Neural cell (in vitro differentiated cells): ENCODE data around the gene EAPP. TPM values are rescaled to one million over a fixed set of nuclear protein-coding genes. Genes with fewer than 3 reads are reported as not detected.
"Not testable (repeated sequence)": the region's sequence is repeated elsewhere in the genome, so short reads cannot be mapped to it uniquely, and the experiment has no call there.

ENCODE experiments used
- H2AFZ ChIP-seq: fragments of 200-600, 300-800 bp; sonication (generic), shearing (Covaris generic); 2 replicates; pipeline ENCODE4 v1.6.0; 2014; ENCODE audit warnings: low read depth, mild to moderate bottlenecking, antibody characterized with exemption, low read length, moderate library complexity
- H3F3A ChIP-seq: fragments of 200-600 bp; shearing (Covaris generic); 2 replicates; pipeline ENCODE4 v1.6.1; 2016; ENCODE audit warnings: mild to moderate bottlenecking, moderate library complexity, mixed read lengths, antibody characterized with exemption, low read length; ENCODE audit not compliant: insufficient read depth, poor library complexity, severe bottlenecking
- H3K27ac ChIP-seq: fragments of 200-600, 300-800 bp; sonication (generic), shearing (Covaris generic); 2 replicates; pipeline ENCODE4 v1.5.1; 2014; ENCODE audit warnings: mild to moderate bottlenecking, low read length, moderate library complexity
- H3K27me3 ChIP-seq: fragments of 300-800, 200-600 bp; sonication (generic), shearing (Covaris generic); 2 replicates; pipeline ENCODE4 v1.6.0; 2014; ENCODE audit warnings: mild to moderate bottlenecking, low read depth, low read length, moderate library complexity; ENCODE audit not compliant: insufficient read depth
- H3K36me3 ChIP-seq: fragments of 300-800, 200-600 bp; sonication (generic), shearing (Covaris generic); 2 replicates; pipeline ENCODE4 v1.5.1; 2014; ENCODE audit warnings: mild to moderate bottlenecking, antibody characterized with exemption, low read length, moderate library complexity; ENCODE audit not compliant: insufficient read depth
- H3K4me2 ChIP-seq: fragments of 300-800, 200-600 bp; sonication (generic), shearing (Covaris generic); 2 replicates; pipeline ENCODE4 v1.6.0; 2014; ENCODE audit warnings: mild to moderate bottlenecking, low read length
- H3K4me3 ChIP-seq: fragments of 300-800, 200-600 bp; sonication (generic), shearing (Covaris generic); 2 replicates; pipeline ENCODE4 v1.5.1; 2014; ENCODE audit warnings: mild to moderate bottlenecking, low read length, moderate library complexity
- H3K79me2 ChIP-seq: fragments of 200-600 bp; shearing (Covaris generic); replicated peaks from 2 replicates; pipeline ENCODE4 v1.6.0; 2014; ENCODE audit warnings: mild to moderate bottlenecking, low read length, moderate library complexity; ENCODE audit not compliant: insufficient read depth
- H3K9ac ChIP-seq: fragments of 300-800, 200-600 bp; sonication (generic), shearing (Covaris generic); 2 replicates; pipeline ENCODE4 v1.6.1; 2016; ENCODE audit warnings: mild to moderate bottlenecking, low read length, mixed read lengths
- H3K9me2 ChIP-seq: fragments of 200-600 bp; shearing (Covaris generic); 2 replicates; pipeline ENCODE4 v1.6.1; 2016; ENCODE audit warnings: mild to moderate bottlenecking, low read length, mixed read lengths; ENCODE audit not compliant: insufficient read depth
- H3K9me3 ChIP-seq: fragments of 200-600, 300-800 bp; sonication (generic), shearing (Covaris generic); 2 replicates; pipeline ENCODE4 v1.6.1; 2016; ENCODE audit warnings: mild to moderate bottlenecking, mixed run types, low read length, moderate library complexity, mixed read lengths
- H4K20me1 ChIP-seq: fragments of 200-600 bp; shearing (Covaris generic); 2 replicates; pipeline ENCODE4 v1.6.1; 2016; ENCODE audit warnings: mild to moderate bottlenecking, mixed run types; ENCODE audit not compliant: insufficient read depth
- EP300 ChIP-seq: fragments of 450-650 bp; conservative IDR thresholded peaks from 2 replicates; pipeline ENCODE4 v1.6.1; 2014; ENCODE audit warnings: antibody characterized with exemption, mild to moderate bottlenecking, moderate library complexity; ENCODE audit not compliant: poor library complexity, severe bottlenecking
- EZH2 ChIP-seq: fragments of 200-600, 300-800 bp; shearing (Covaris generic), sonication (generic); IDR thresholded peaks from 2 replicates; pipeline ENCODE4 v1.6.1; 2014; ENCODE audit warnings: antibody characterized with exemption, low read length, borderline replicate concordance, mild to moderate bottlenecking; ENCODE audit not compliant: insufficient read depth, poor library complexity, severe bottlenecking
- MXI1 ChIP-seq: fragments of 450-650 bp; conservative IDR thresholded peaks from 2 replicates; pipeline ENCODE4 v1.6.1; 2014; ENCODE audit warnings: antibody characterized with exemption, mild to moderate bottlenecking; ENCODE audit not compliant: poor library complexity, severe bottlenecking
- POLR2AphosphoS5 ChIP-seq: IDR thresholded peaks from 2 replicates; pipeline ENCODE4 v1.6.1; 2012
- RAD21 ChIP-seq: fragments of 450-650 bp; conservative IDR thresholded peaks from 2 replicates; pipeline ENCODE4 v1.6.1; 2014; ENCODE audit warnings: antibody characterized with exemption, mild to moderate bottlenecking, moderate library complexity
- SMC3 ChIP-seq: fragments of 450-650 bp; conservative IDR thresholded peaks from 2 replicates; pipeline ENCODE4 v1.6.1; 2014; ENCODE audit warnings: antibody characterized with exemption, mild to moderate bottlenecking, moderate library complexity; ENCODE audit not compliant: poor library complexity
- TAF1 ChIP-seq: IDR thresholded peaks from 2 replicates; pipeline ENCODE4 v1.6.1; 2012; ENCODE audit warnings: low read depth
- polyA plus RNA-seq: library from polyadenylated mRNA; depleted of rRNA; stranded (reverse); fragments of >200 nt; gene quantifications from 2 replicates; pipeline ENCODE4 v1.2.3, GENCODE V29; 2014
- TF ChIP-seq, protein P1 (sequence below): fragments of 450-650 bp; IDR thresholded peaks from 2 replicates; pipeline ENCODE4 v1.5.1; 2014; ENCODE audit warnings: antibody characterized with exemption, mild to moderate bottlenecking, moderate library complexity; ENCODE audit not compliant: poor library complexity, severe bottlenecking
- TF ChIP-seq, protein P2 (sequence below): IDR thresholded peaks from 2 replicates; pipeline ENCODE4 v1.6.1; 2012; ENCODE audit warnings: borderline replicate concordance

Gene EAPP
- polyA plus RNA-seq, 1 donor from 2014 or later, result 112 TPM

DNA sequence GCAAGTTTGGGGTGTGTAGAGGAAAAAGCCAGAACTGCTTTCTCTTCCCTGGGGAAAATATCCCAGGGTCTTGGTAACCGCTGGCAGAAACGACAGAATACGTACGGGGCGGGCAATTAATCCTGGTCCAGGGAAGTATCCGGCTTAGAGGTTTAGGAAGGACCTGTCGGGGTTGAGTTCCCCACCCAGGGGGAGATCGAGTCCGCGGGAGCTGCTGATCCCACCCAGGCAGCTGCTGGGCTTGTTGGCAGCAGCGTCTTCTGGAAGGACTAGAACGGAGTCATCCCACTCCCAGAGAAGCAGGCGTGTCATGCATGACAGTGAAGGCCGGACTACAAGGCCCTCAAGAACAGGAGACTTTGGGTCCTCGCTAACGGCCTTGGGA, 7.6 kb upstream of the EAPP start:
- not testable (repeated sequence) for H3K9me3 ChIP-seq, H3K79me2 ChIP-seq, H3K36me3 ChIP-seq, H4K20me1 ChIP-seq, H2AFZ ChIP-seq, H3K9ac ChIP-seq, H3K27ac ChIP-seq, H3F3A ChIP-seq, H3K9me2 ChIP-seq, H3K4me2 ChIP-seq, H3K4me3 ChIP-seq, H3K27me3 ChIP-seq

DNA sequence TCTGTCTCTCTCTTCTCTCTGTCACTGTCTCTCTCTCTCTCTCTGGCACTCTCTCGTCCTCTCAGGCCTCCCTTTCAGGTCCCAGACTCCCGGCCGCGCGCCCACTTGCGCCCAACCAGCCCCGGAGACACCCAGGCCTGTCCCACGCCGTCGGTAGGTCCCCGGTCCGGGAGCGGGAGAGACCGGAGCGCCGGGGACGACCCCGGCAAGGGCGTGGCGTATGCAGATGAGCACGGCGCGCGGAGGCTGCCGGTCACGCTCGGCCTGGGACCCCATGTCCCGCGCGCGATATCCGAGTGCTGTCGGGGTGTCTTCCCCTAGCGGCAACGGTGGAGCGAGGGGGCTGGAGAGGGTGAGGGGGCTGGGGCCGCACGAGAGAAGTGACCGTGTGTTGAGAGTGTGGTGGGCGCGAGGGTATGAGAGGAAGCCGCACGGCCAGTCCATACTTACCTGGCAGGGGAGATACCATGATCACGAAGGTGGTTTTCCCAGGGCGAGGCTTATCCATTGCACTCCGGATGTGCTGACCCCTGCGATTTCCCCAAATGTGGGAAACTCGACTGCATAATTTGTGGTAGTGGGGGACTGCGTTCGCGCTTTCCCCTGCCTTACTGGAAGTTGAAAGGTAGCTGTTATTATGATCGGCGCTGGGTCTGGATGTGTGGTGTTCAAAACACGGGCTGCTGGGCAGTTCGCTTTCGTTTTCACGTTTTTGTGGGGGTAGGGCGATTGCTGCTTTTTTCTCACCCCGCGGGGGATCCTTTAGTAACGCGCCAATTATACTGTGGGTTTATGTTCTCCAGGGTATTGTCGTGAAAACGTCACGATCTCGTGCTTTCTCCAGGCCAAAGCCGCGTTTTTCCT, 7.0 kb upstream of the EAPP start:
- H2AFZ ChIP-seq, H3K27ac ChIP-seq, H3K27me3 ChIP-seq, H3K9me2 ChIP-seq, H3K9me3 ChIP-seq, H3K36me3 ChIP-seq, H3K4me3 ChIP-seq, H3F3A ChIP-seq, H3K9ac ChIP-seq, H3K79me2 ChIP-seq, H4K20me1 ChIP-seq, H3K4me2 ChIP-seq: not testable (repeated sequence)

DNA sequence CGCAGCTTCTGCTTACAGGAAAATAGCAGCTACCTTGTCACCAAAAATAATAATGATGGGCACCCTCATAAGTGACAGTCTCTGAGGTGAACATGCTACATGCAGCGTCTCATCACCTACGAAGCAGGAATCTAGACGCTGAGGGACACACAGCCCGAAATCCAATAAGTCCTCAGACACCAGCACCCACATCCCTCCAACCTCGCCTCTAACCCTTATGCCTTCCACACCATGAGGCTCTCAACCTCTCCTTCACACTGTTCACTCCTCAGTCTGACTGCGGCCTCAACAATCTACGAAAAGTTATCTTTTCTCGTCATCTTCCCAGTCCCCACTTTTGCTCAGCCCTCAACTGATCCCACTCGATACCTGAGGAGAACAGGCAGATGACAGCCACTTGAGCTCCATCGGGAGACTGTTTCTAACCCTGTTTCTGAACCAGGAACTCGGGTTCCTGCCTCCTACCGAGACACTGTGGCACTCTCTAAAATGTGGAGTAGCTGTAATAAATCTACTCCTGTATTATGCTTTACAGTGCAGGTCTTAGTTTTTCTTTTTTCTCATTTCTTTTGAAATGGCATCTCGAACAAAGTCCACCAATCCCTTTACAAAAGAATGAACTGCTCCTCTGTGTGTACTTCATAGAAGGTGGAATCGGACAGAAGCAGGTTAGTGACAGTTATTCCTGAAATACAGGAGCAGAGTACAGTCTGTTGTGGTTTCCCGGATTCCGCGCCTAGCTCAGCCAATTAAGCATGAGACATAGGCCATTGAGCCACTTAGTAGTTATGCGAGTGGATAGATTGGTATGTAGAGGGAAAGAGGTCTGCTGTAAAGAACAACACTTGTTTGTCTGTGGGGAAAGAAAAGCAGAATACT, 919 bp upstream of the EAPP start:
- not testable (repeated sequence) for H3F3A ChIP-seq, H3K9me2 ChIP-seq, H3K36me3 ChIP-seq, H4K20me1 ChIP-seq, H3K4me2 ChIP-seq, H3K27me3 ChIP-seq, H2AFZ ChIP-seq, H3K9me3 ChIP-seq
- Histone ChIP-seq H3K4me3 (peak overlapping the region; percentile 98), H3K9ac (peak overlapping the region; percentile 98), H3K79me2 (peaks cover 36% of the 10 kb centered on the region), H3K27ac (peak overlapping the region; percentile 95)

DNA sequence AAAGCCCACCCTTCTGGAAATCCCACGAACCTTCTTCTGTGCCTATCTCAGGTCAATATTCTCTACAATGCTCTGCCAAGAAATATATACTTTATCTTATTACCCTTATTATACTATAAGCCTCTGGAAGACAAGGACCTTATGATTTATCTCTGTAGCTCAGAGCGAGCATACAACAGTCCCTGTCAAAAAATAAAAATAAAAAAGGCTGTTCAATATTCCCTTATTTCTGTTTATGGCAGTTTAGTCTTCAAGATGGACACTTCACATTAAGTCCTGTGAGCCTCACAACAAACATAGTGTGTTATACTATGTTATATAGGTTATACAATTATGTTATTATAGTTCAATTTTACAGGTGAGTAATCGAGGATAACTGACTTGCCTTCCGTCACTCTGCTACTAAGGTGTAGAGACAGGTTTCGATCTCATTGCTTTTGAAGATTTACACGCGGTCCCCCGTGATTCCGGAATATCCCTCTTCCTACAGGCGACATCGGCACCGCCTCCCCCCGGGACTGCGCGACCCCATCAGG, 562 bp downstream of the EAPP start:
- H3K4me3 ChIP-seq, result peak overlapping the region; percentile 98
- peak overlapping the region; percentile 89 for H2AFZ ChIP-seq
- H4K20me1 ChIP-seq, result no peaks in the 10 kb centered on the region
- peak overlapping the region; percentile 98 for H3K9ac ChIP-seq
- H3K27ac ChIP-seq, result peak overlapping the region; percentile 95
- H3K79me2 ChIP-seq, result peaks cover 36% of the 10 kb centered on the region
- no peaks in the 10 kb centered on the region for H3K27me3 ChIP-seq
- H3F3A ChIP-seq, result no peaks in the 10 kb centered on the region
- H3K4me2 ChIP-seq, result peak overlapping the region; percentile 71
- TF ChIP-seq TAF1 (no peak), EP300 (no peak), RAD21 (no peak), MXI1 (no peak), EZH2 (no peak), SMC3 (no peak), POLR2AphosphoS5 (no peak)
- TF ChIP-seq, protein P1, sequence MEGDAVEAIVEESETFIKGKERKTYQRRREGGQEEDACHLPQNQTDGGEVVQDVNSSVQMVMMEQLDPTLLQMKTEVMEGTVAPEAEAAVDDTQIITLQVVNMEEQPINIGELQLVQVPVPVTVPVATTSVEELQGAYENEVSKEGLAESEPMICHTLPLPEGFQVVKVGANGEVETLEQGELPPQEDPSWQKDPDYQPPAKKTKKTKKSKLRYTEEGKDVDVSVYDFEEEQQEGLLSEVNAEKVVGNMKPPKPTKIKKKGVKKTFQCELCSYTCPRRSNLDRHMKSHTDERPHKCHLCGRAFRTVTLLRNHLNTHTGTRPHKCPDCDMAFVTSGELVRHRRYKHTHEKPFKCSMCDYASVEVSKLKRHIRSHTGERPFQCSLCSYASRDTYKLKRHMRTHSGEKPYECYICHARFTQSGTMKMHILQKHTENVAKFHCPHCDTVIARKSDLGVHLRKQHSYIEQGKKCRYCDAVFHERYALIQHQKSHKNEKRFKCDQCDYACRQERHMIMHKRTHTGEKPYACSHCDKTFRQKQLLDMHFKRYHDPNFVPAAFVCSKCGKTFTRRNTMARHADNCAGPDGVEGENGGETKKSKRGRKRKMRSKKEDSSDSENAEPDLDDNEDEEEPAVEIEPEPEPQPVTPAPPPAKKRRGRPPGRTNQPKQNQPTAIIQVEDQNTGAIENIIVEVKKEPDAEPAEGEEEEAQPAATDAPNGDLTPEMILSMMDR, result no peak
- TF ChIP-seq, protein P2, sequence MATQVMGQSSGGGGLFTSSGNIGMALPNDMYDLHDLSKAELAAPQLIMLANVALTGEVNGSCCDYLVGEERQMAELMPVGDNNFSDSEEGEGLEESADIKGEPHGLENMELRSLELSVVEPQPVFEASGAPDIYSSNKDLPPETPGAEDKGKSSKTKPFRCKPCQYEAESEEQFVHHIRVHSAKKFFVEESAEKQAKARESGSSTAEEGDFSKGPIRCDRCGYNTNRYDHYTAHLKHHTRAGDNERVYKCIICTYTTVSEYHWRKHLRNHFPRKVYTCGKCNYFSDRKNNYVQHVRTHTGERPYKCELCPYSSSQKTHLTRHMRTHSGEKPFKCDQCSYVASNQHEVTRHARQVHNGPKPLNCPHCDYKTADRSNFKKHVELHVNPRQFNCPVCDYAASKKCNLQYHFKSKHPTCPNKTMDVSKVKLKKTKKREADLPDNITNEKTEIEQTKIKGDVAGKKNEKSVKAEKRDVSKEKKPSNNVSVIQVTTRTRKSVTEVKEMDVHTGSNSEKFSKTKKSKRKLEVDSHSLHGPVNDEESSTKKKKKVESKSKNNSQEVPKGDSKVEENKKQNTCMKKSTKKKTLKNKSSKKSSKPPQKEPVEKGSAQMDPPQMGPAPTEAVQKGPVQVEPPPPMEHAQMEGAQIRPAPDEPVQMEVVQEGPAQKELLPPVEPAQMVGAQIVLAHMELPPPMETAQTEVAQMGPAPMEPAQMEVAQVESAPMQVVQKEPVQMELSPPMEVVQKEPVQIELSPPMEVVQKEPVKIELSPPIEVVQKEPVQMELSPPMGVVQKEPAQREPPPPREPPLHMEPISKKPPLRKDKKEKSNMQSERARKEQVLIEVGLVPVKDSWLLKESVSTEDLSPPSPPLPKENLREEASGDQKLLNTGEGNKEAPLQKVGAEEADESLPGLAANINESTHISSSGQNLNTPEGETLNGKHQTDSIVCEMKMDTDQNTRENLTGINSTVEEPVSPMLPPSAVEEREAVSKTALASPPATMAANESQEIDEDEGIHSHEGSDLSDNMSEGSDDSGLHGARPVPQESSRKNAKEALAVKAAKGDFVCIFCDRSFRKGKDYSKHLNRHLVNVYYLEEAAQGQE, result no peak
- H3K9me3 ChIP-seq, result no peaks in the 10 kb centered on the region
- no peaks in the 10 kb centered on the region for H3K36me3 ChIP-seq
- no peaks in the 10 kb centered on the region for H3K9me2 ChIP-seq
